Measurements from ENCODE around the gene PSMD8. TPM values are rescaled to one million over a fixed set of nuclear protein-coding genes. Genes with fewer than 3 reads are reported as not detected.

The PSMD8 gene
- total RNA-seq, 1 donor from 2014 or later: 131 TPM

DNA sequence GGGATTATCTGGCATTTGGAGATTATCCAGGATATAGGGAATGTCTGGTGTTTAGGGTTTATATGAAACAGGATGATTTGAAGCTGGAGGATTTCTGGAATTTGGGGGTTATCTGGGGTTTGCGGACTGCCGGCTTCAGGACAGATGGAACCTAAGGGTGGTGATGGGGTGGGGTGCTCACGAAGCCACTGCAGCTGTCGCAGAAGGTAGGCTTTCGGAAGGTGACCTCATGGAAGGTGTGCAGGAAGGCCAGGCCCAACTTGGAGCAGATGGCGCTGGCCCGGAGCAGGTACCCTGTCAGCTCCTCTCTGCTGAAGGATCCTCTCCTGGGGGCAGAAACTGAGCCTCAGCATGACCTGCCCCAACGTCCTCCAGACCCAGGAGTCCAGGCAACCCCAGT lies 38.1 kb downstream of the PSMD8 start:
- H3K4me3 Mint-ChIP-seq: no peak overlapping the region
- H3K9me3 Mint-ChIP-seq: no peaks in the 10 kb centered on the region

DNA sequence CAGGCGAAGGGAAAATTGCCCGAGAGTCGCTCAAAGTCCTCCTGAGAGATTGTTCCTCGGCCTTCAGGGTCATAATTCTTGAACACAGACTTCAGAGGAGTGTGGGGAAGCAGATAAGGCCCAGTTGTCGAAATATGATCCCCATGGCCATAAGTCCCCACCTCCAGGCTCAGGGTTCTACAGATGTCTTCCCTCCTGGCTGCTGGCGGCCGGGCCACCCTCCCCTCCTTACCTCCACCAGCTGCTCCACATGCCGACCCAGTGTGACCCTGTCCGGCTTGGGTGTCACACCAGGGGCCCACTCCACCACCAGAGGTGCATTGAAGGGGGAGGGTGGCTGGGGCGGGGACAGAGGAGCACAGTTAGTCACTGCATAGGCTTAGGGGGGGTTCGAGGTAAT lies 38.6 kb downstream of the PSMD8 start:
- TF ChIP-seq, protein P1, sequence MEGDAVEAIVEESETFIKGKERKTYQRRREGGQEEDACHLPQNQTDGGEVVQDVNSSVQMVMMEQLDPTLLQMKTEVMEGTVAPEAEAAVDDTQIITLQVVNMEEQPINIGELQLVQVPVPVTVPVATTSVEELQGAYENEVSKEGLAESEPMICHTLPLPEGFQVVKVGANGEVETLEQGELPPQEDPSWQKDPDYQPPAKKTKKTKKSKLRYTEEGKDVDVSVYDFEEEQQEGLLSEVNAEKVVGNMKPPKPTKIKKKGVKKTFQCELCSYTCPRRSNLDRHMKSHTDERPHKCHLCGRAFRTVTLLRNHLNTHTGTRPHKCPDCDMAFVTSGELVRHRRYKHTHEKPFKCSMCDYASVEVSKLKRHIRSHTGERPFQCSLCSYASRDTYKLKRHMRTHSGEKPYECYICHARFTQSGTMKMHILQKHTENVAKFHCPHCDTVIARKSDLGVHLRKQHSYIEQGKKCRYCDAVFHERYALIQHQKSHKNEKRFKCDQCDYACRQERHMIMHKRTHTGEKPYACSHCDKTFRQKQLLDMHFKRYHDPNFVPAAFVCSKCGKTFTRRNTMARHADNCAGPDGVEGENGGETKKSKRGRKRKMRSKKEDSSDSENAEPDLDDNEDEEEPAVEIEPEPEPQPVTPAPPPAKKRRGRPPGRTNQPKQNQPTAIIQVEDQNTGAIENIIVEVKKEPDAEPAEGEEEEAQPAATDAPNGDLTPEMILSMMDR (IDR thresholded peaks at IDR 0.05; ENCODE audit: unreplicated experiment): no peak
- Mint-ChIP-seq H3K4me1 (peaks cover 13% of the 10 kb centered on the region), H3K4me3 (no peak overlapping the region), H3K27me3 (ENCODE audit: low read depth) (peaks cover 11% of the 10 kb centered on the region), H3K36me3 (peaks cover 3% of the 10 kb centered on the region), H3K9me3 (no peaks in the 10 kb centered on the region), H3K27ac (no peak overlapping the region)
- DNase-seq (ENCODE audit: low spot score in 2 of 2, unreplicated experiment in 2 of 2): no peak

More for the DNA sequence above, 38.1 kb downstream of the PSMD8 start:
- no peak for DNase-seq (ENCODE audit: low spot score in 2 of 2, unreplicated experiment in 2 of 2)
- peaks cover 5% of the 10 kb centered on the region for H3K36me3 Mint-ChIP-seq
- TF ChIP-seq, protein P1 (IDR thresholded peaks at IDR 0.05; ENCODE audit: unreplicated experiment): no peak
- H3K4me1 Mint-ChIP-seq: peaks cover 8% of the 10 kb centered on the region
- no peak overlapping the region for H3K27ac Mint-ChIP-seq
- peaks cover 6% of the 10 kb centered on the region for H3K27me3 Mint-ChIP-seq (ENCODE audit: low read depth)

DNA sequence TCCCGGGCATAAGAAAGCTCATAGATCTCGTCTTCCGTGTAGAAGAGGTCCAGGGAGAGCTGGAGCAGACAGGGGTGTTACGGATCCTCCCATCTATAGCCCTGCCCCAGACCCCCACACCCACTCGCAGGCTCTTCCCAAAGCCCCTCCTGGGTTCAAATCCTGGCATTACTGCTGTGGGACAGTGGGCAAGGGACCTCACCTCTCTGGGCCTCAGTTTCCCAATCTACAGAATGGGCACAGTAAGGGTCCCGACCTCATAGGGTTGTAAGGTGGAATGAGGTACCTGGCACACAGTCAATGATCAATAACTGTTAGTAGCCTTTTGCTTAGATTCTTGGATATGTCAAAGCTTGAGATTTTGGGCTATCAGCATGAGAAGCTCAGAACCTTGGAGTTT lies 39.0 kb downstream of the PSMD8 start:
- H3K4me1 Mint-ChIP-seq: peaks cover 15% of the 10 kb centered on the region
- no peaks in the 10 kb centered on the region for H3K9me3 Mint-ChIP-seq
- no peak overlapping the region for H3K4me3 Mint-ChIP-seq
- peaks cover 14% of the 10 kb centered on the region for H3K27me3 Mint-ChIP-seq (ENCODE audit: low read depth)
- no peak for DNase-seq (ENCODE audit: low spot score in 2 of 2, unreplicated experiment in 2 of 2)
- peaks cover 2% of the 10 kb centered on the region for H3K36me3 Mint-ChIP-seq
- TF ChIP-seq, protein P1 (IDR thresholded peaks at IDR 0.05; ENCODE audit: unreplicated experiment): no peak
- H3K27ac Mint-ChIP-seq: no peak overlapping the region

DNA sequence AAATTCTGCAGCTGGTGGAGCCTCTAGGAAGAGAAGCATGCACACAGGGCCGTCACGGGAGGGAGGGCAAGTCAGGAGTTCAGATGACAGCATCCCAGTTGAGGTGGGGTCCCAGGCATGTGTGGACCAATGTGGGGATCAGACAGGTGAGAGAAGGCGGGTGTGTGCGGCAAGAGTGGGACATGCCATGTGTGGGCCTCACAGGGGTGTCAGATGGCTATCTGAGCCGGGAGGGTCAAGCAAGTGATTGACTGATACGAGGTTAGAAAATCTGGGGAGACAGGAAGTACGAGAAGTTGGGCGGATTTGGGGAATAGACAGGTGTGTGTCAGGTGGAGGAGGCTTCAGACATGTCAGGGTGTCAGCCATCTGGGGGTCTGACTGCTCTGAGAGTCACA lies 42.8 kb downstream of the PSMD8 start:
- H3K27ac Mint-ChIP-seq: no peak overlapping the region
- no peaks in the 10 kb centered on the region for H3K36me3 Mint-ChIP-seq
- no peaks in the 10 kb centered on the region for H3K9me3 Mint-ChIP-seq
- DNase-seq (ENCODE audit: low spot score in 2 of 2, unreplicated experiment in 2 of 2): no peak
- peak overlapping the region; percentile 70 for H3K4me3 Mint-ChIP-seq
- H3K27me3 Mint-ChIP-seq (ENCODE audit: low read depth): peaks cover 33% of the 10 kb centered on the region
- TF ChIP-seq, protein P1 (IDR thresholded peaks at IDR 0.05; ENCODE audit: unreplicated experiment): no peak
- peaks cover 12% of the 10 kb centered on the region for H3K4me1 Mint-ChIP-seq

DNA sequence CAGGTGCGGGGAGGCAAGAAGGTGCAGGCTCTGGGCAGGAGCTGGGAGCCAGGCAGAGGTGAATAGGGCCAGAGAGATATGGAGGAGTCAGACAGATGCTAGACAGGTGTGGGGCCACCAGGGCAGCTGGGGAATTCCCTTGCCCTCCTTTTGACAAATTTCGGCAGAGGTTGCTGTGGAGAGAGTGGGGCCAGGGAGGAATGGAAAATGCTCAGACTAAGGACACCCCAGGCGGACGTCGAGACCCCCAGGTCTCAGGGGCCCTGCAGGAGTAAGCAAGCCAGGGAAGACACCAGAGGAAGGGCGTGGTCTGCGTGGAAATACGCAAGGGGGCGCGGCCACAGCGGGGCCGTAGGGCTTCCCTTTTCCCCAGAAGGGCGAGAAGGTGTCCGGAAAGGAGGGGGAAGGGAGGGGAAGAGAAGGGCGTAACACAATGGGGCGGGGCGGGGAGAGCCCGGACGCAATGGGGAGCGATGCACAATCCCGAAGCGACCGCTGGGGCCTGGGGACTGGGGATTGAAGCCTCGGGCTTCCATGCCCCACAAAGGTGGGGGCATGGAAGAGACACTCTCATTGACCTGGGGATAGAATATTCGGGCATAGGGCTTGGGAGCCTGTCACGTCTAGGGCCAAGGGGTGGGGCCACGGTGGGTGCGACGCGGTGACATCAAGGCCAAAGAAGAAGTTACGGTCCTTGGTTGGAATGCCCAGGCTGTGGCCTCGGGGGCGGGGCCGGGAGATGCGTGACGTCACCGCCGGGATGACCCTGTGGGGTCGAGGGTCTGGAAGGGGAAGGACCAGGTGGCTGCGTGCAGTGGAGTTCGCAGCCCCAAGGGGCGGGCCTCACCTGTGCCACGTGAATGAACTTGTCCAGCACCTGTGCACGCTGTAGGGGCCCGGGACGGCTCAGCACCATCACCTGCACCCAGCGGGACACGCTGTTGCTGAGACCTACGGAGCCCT lies 43.5 kb downstream of the PSMD8 start:
- Mint-ChIP-seq H3K36me3 (no peaks in the 10 kb centered on the region), H3K4me1 (peaks cover 12% of the 10 kb centered on the region)

More for the DNA sequence above, 43.5 kb downstream of the PSMD8 start:
- Mint-ChIP-seq H3K27me3 (ENCODE audit: low read depth) (peaks cover 33% of the 10 kb centered on the region), H3K4me3 (peak overlapping the region; percentile 70), H3K9me3 (no peaks in the 10 kb centered on the region), H3K27ac (no peak overlapping the region)
- TF ChIP-seq, protein P1 (IDR thresholded peaks at IDR 0.05; ENCODE audit: unreplicated experiment): no peak
- DNase-seq (ENCODE audit: low spot score in 2 of 2, unreplicated experiment in 2 of 2): no peak
